ENCODE results near the gene TPR.

The TPR gene

DNA sequence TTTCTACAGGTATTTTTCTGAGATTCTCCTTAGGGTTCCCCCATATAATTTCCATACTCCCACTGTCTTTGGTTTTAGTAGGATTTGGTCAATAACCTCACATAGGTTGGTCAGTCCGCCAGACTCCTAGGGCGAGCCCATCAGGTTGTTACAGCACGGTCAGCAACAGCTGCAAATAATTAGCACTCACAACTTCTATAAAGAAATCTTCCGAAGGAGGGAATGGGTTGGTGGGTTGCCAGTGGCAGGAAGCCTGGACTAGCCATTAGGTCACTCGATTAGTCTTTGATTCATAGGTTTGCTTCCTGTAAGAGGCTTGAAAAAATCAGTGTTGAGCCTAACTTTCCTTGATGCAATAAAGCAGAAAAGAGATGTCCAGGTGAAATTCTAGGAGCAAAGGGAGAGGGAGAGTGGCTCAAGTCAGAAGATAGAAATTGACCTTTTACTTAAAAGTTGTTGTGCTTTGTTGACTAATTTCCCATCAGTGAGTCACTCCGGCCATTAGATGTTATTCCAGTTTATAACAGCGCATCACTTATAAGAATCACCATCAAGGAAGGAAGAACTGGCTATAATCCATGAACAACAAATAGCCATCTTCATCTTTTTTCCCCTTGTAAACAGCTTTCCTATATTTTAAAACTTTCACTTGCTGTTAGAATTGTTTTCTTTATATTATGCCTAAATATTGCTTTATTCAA, 88.3 kb downstream of the TPR start:
- TF ChIP-seq POLR2AphosphoS5 (IDR thresholded peaks at IDR 0.05; ENCODE audit: low read depth, low read length) (peak; percentile 58; the same call in 1 of the 2 replicates), TAF1 (IDR thresholded peaks at IDR 0.05; ENCODE audit: borderline replicate concordance, insufficient read depth, low read length) (no peak)

- no peak for TF ChIP-seq SIN3A (IDR thresholded peaks at IDR 0.05; ENCODE audit: borderline replicate concordance, insufficient read depth, low read length)
- no peak for TF ChIP-seq TAF1 (IDR thresholded peaks at IDR 0.05; ENCODE audit: borderline replicate concordance, insufficient read depth, low read length)
- TF ChIP-seq POLR2AphosphoS5 (IDR thresholded peaks at IDR 0.05; ENCODE audit: low read depth, low read length): no peak
- TF ChIP-seq FOXP2 (optimal IDR thresholded peaks at IDR 0.05; ENCODE audit: borderline replicate concordance, extremely low read depth, extremely low read length, insufficient read depth): no peak
- TF ChIP-seq REST (IDR thresholded peaks at IDR 0.05; ENCODE audit: insufficient read depth in 1 of 2, low read depth in 2 of 2, low read length in 2 of 2): no peak
Observed at GRCh38 chr1:186283374-186283773, 91.7 kb downstream of the TPR start.

DNA sequence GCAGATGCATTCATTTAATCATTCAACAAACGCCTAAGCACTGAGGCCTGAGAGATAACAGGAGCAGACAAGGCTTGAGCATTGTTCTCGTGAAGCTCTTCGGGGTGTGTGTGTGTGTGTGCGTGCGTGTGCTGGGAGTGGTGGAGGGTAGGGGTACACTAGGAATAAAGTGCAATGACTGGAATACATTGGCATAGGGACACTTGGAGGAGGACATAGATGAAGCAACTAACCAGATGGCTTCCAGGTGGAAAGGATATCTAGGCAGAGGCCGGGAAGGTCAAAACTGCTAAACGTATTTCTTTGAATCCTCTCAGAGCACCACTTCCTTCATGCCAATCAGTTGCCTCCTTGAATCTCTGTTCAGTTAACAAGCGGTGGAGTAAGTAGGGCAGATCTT, 92.6 kb downstream of the TPR start:
- TF ChIP-seq REST (IDR thresholded peaks at IDR 0.05; ENCODE audit: insufficient read depth in 1 of 2, low read depth in 2 of 2, low read length in 2 of 2) (no peak), SIN3A (IDR thresholded peaks at IDR 0.05; ENCODE audit: borderline replicate concordance, insufficient read depth, low read length) (no peak), TAF1 (IDR thresholded peaks at IDR 0.05; ENCODE audit: borderline replicate concordance, insufficient read depth, low read length) (no peak), FOXP2 (optimal IDR thresholded peaks at IDR 0.05; ENCODE audit: borderline replicate concordance, extremely low read depth, extremely low read length, insufficient read depth) (no peak), POLR2AphosphoS5 (IDR thresholded peaks at IDR 0.05; ENCODE audit: low read depth, low read length) (no peak)

- TF ChIP-seq POLR2AphosphoS5 (IDR thresholded peaks at IDR 0.05; ENCODE audit: low read depth, low read length): no peak
- no peak for TF ChIP-seq FOXP2 (optimal IDR thresholded peaks at IDR 0.05; ENCODE audit: borderline replicate concordance, extremely low read depth, extremely low read length, insufficient read depth)
- TF ChIP-seq REST (IDR thresholded peaks at IDR 0.05; ENCODE audit: insufficient read depth in 1 of 2, low read depth in 2 of 2, low read length in 2 of 2): no peak
- no peak for TF ChIP-seq SIN3A (IDR thresholded peaks at IDR 0.05; ENCODE audit: borderline replicate concordance, insufficient read depth, low read length)
- no peak for TF ChIP-seq TAF1 (IDR thresholded peaks at IDR 0.05; ENCODE audit: borderline replicate concordance, insufficient read depth, low read length)
Observed at GRCh38 chr1:186275822-186276221, 99.2 kb downstream of the TPR start.

GRCh38 chr1:186272486-186272885, 102.6 kb downstream of the TPR start:
- no peak for TF ChIP-seq POLR2AphosphoS5 (IDR thresholded peaks at IDR 0.05; ENCODE audit: low read depth, low read length)
- no peak for TF ChIP-seq REST (IDR thresholded peaks at IDR 0.05; ENCODE audit: insufficient read depth in 1 of 2, low read depth in 2 of 2, low read length in 2 of 2)
- no peak for TF ChIP-seq SIN3A (IDR thresholded peaks at IDR 0.05; ENCODE audit: borderline replicate concordance, insufficient read depth, low read length)
- TF ChIP-seq FOXP2 (optimal IDR thresholded peaks at IDR 0.05; ENCODE audit: borderline replicate concordance, extremely low read depth, extremely low read length, insufficient read depth): no peak
- no peak for TF ChIP-seq TAF1 (IDR thresholded peaks at IDR 0.05; ENCODE audit: borderline replicate concordance, insufficient read depth, low read length)
